Measurements from ENCODE around the gene SPSB3.

The SPSB3 gene

DNA sequence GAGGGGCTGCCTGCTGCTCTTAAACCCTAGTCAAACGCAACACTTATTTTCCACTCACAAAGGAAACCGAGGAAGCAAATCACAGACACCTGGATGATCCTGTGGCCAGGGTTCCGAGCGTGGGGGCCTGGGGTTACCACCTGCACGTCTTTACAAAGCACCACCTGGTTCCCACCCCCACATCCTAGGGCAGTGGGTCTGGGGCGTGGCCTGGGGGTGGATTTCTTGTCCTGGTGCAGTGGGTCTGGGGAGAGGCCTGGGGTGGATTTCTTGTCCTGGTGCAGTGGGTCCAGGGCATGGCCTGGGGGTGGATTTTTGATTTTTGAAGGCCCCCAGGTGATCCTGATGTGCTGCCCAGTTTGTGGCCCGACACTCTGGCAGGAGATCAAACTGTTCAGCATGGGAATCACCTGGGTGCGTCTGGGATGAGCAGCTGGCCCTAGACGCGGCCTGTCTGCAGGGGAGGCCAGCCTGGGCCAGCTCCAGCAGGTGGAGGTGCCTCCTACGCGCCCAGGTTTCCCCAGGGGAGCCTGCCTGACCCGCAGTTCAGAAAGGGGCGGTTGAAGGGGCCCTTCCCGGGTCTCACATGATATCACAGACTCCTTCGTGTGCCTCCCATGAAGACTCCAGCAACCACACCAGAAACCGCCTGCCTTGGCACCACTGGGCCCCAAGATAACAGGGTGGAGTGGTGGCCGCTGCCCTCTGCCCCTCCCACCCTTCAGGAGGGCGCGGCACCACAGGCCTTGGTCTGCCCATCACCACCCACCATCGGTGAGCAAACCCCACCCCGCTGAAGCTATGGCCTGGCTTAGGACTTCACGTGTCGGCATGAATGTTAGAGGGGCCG lies 38.0 kb upstream of the SPSB3 start:
- TF ChIP-seq, protein P1, sequence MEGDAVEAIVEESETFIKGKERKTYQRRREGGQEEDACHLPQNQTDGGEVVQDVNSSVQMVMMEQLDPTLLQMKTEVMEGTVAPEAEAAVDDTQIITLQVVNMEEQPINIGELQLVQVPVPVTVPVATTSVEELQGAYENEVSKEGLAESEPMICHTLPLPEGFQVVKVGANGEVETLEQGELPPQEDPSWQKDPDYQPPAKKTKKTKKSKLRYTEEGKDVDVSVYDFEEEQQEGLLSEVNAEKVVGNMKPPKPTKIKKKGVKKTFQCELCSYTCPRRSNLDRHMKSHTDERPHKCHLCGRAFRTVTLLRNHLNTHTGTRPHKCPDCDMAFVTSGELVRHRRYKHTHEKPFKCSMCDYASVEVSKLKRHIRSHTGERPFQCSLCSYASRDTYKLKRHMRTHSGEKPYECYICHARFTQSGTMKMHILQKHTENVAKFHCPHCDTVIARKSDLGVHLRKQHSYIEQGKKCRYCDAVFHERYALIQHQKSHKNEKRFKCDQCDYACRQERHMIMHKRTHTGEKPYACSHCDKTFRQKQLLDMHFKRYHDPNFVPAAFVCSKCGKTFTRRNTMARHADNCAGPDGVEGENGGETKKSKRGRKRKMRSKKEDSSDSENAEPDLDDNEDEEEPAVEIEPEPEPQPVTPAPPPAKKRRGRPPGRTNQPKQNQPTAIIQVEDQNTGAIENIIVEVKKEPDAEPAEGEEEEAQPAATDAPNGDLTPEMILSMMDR (IDR thresholded peaks at IDR 0.05; ENCODE audit: insufficient read depth, low read depth, low read length, missing control alignments), result no peak
- no peak overlapping the region for H3K4me3 ChIP-seq (ENCODE audit: low read depth, low read length)
- no peak for DNase-seq (ENCODE audit: low read depth)

DNA sequence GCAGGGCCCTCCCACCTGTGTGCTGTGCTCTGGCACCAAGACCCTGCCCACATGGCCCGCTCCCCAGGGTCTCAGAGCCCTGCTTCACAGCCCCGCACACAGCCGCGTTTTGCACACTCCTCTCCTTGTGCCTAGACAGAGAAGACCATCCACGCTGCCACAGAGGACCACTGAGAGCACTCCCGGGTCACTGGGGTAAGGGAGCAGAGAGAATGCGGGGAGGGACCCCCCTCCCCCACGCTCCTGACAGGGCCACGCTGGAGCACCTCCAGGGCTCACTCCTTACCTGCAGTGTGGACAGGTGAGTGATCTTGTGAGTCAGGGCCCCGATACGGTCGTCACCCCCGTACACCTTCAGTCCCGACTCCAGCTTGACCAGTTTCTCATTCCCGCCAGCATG lies 37.2 kb upstream of the SPSB3 start:
- no peak overlapping the region for H3K4me3 ChIP-seq (ENCODE audit: low read depth, low read length)
- TF ChIP-seq, protein P1 (IDR thresholded peaks at IDR 0.05; ENCODE audit: insufficient read depth, low read depth, low read length, missing control alignments), result no peak
- DNase-seq (ENCODE audit: low read depth), result no peak

DNA sequence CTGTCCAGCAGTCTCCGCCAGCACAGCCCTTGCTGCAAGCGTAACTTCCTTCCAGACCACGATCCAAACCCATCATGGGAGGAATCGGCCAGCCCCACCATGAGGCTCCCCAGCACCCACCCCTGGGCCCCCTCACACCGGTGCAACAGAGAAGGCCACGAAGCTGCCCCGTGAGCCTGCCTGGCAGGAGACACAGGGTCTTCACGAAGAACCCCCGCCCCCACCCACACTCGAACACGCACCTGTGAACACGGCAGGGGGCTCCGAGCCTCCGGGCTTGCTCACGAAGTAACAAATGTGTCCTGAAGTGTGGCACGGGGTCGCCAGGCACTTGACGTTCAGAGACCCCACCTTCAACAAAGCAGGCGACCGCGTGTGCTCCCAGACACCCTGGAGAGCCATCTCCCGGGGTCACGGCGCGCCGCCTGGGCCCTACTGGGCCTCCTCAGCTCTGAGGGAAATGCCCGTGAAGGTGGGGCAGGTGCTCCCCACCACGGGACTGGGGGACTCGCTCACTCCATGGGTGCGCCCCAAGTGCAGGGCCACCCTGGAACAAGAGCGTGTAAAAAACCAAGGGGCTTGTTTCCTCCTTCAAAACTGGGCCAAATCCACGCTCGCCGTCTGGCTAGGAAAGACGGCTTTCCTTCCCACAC lies 36.6 kb upstream of the SPSB3 start:
- no peak for DNase-seq (ENCODE audit: low read depth)
- H3K4me3 ChIP-seq (ENCODE audit: low read depth, low read length), result no peak overlapping the region
- TF ChIP-seq, protein P1 (IDR thresholded peaks at IDR 0.05; ENCODE audit: insufficient read depth, low read depth, low read length, missing control alignments), result no peak

DNA sequence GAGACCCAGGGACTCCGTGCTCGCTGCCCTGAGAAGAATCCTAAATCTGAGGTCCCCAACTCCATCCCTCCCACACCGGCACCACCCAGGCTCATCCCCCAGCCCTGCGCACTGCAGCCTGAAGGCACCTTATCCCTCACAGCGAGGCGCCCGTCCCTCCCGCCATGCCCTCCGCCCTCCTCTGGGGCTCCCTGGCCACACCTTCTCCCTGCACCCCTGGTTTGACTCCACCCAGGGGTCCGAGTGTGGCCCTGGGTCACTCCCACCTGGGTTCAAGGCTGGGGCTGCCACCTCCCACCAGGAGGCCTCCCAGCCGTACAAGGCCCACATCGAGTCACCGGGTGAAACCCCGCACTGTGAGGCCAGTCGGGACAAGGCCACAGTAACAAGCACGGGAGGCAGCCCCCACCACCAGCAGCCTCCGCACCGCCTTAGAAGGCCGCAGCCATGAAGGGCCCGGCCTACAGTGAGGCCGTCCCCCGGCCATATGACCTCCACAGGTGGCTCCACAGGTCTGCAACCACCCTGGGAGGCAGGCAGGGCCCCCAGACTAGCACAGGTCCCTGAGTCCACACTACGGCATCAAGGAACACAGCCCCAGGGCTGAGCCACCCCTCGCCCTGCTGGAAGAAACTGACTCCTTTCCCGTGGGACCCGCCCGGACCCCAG lies 36.0 kb upstream of the SPSB3 start:
- DNase-seq (ENCODE audit: low read depth), result no peak
- no peak overlapping the region for H3K4me3 ChIP-seq (ENCODE audit: low read depth, low read length)
- TF ChIP-seq, protein P1 (IDR thresholded peaks at IDR 0.05; ENCODE audit: insufficient read depth, low read depth, low read length, missing control alignments), result no peak

DNA sequence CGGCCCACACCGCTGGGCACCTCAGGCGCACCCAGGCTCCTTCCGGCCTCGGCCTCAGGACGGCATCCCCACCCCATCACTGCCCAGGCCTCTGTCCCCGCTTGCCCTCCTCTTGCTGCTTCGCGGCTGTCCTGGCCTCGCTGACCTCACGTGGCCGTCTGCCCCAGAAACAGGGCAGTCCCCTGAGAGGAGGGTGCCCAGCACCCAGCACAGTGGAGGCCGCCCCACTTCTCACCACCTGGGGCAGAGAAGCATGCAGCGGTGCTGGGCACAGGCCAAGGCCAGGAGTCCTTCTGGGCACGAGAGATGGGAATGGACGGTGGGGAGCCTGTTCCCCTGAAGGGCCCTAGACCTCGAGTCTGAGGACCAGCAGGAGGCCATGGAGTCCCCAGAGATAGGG lies 35.3 kb upstream of the SPSB3 start:
- H3K4me3 ChIP-seq (ENCODE audit: low read depth, low read length), result no peak overlapping the region
- no peak for DNase-seq (ENCODE audit: low read depth)
- TF ChIP-seq, protein P1 (IDR thresholded peaks at IDR 0.05; ENCODE audit: insufficient read depth, low read depth, low read length, missing control alignments), result no peak

DNA sequence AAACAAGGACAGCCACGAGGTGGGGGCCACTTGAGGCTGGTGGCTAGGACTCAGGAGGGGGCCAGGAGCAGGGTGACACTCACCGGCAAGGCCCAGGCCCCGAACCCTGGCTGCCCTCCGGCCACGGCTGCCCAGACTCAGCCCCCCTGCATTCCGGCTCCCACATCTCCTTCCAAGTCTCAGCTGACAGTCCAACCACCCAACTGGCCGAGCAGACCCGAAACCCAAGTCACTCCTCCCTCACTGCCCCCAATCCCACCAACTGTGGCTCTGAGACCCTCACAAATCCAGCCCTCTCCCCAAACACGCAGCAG lies 34.9 kb upstream of the SPSB3 start:
- TF ChIP-seq, protein P1 (IDR thresholded peaks at IDR 0.05; ENCODE audit: insufficient read depth, low read depth, low read length, missing control alignments), result no peak
- DNase-seq (ENCODE audit: low read depth), result no peak
- no peak overlapping the region for H3K4me3 ChIP-seq (ENCODE audit: low read depth, low read length)

Data from GM12865 (cell line).